Ishikawa (cell line): ENCODE measurements around the gene EIF4E.

Experiments
- CEBPB ChIP-seq: IDR thresholded peaks from 2 replicates; pipeline ENCODE4 v1.6.1; 2012
- CREB1 ChIP-seq: IDR thresholded peaks from 2 replicates; pipeline ENCODE4 v1.6.1; 2012; ENCODE audit warnings: low read depth
- EGR1 ChIP-seq: IDR thresholded peaks from 2 replicates; pipeline ENCODE4 v1.6.1; 2012
- EP300 ChIP-seq: IDR thresholded peaks from 2 replicates; pipeline ENCODE4 v1.6.1; 2012; ENCODE audit warnings: borderline replicate concordance
- FOXM1 ChIP-seq: IDR thresholded peaks from 2 replicates; pipeline ENCODE4 v1.6.1; 2012; ENCODE audit warnings: low read depth, borderline replicate concordance
- MAX ChIP-seq: IDR thresholded peaks from 2 replicates; pipeline ENCODE4 v1.6.1; 2012
- NFIC ChIP-seq: IDR thresholded peaks from 2 replicates; pipeline ENCODE4 v1.6.1; 2012
- RAD21 ChIP-seq: IDR thresholded peaks from 2 replicates; pipeline ENCODE4 v1.6.1; 2012; ENCODE audit warnings: low read depth
- REST ChIP-seq: IDR thresholded peaks from 2 replicates; pipeline ENCODE4 v1.6.1; 2012; ENCODE audit warnings: low read depth, mild to moderate bottlenecking
- TAF1 ChIP-seq: IDR thresholded peaks from 2 replicates; pipeline ENCODE4 v1.6.1; 2012; ENCODE audit warnings: low read depth, mild to moderate bottlenecking
- TCF12 ChIP-seq: IDR thresholded peaks from 2 replicates; pipeline ENCODE4 v1.6.1; 2012; ENCODE audit warnings: low read depth
- TEAD4 ChIP-seq: IDR thresholded peaks from 2 replicates; pipeline ENCODE4 v1.6.1; 2012
- YY1 ChIP-seq: IDR thresholded peaks from 2 replicates; pipeline ENCODE4 v1.6.1; 2012; ENCODE audit warnings: low read depth
- ZBTB7A ChIP-seq: IDR thresholded peaks from 2 replicates; pipeline ENCODE4 v1.6.1; 2012; ENCODE audit warnings: low read depth
- TF ChIP-seq, protein P1 (sequence below): IDR thresholded peaks from 2 replicates; pipeline ENCODE4 v1.6.1; 2012

The EIF4E gene

DNA sequence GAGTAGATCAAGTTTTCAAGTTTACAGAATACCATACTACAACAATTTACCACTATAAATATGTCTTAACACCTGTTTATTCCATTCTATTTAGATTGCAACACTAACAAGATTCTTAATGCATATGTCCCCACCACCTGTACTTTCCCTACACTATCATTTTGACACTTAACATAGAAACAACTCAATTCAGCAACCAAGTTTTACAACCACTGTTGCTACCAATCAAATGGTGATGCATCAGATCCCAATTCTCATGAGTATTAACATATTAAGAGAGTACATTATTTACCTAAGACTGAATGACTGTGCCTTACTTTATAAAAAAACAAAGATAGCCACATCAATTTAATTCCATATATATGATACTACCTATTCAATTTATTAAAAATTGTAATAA, 49.4 kb downstream of the EIF4E start:
- TF ChIP-seq NFIC (no peak), CREB1 (no peak), TCF12 (no peak), ZBTB7A (no peak), TAF1 (no peak), CEBPB (no peak), FOXM1 (no peak), REST (no peak), EP300 (no peak), MAX (no peak), EGR1 (no peak), TEAD4 (no peak), YY1 (no peak), RAD21 (no peak)
- TF ChIP-seq, protein P1, sequence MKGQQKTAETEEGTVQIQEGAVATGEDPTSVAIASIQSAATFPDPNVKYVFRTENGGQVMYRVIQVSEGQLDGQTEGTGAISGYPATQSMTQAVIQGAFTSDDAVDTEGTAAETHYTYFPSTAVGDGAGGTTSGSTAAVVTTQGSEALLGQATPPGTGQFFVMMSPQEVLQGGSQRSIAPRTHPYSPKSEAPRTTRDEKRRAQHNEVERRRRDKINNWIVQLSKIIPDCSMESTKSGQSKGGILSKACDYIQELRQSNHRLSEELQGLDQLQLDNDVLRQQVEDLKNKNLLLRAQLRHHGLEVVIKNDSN: no peak

GRCh38 chr4:98873059-98873458, 55.9 kb downstream of the EIF4E start:
- TF ChIP-seq CEBPB (no peak), TCF12 (no peak), YY1 (no peak), EP300 (no peak), NFIC (no peak), TAF1 (no peak), RAD21 (no peak), MAX (no peak), EGR1 (no peak), CREB1 (no peak), REST (no peak)
- TF ChIP-seq, protein P1: no peak

- TF ChIP-seq TAF1 (no peak), TCF12 (no peak), NFIC (no peak), EGR1 (no peak), FOXM1 (no peak), EP300 (no peak), ZBTB7A (no peak), CREB1 (no peak)
- TF ChIP-seq, protein P1: no peak
Observed at GRCh38 chr4:98867648-98868047, 61.3 kb downstream of the EIF4E start.

GRCh38 chr4:98865059-98865458, 63.9 kb downstream of the EIF4E start:
- no peak for TF ChIP-seq REST
- no peak for TF ChIP-seq CREB1
- TF ChIP-seq YY1: no peak
- no peak for TF ChIP-seq TAF1
- no peak for TF ChIP-seq EP300
- no peak for TF ChIP-seq FOXM1
- TF ChIP-seq CEBPB: no peak
- TF ChIP-seq RAD21: no peak
- no peak for TF ChIP-seq TEAD4
- TF ChIP-seq EGR1: no peak
- TF ChIP-seq TCF12: no peak
- TF ChIP-seq, protein P1: no peak
